ENCODE results near the gene PCDHGA6. TPM values are rescaled to one million over a fixed set of nuclear protein-coding genes. Genes with fewer than 3 reads are reported as not detected.

PCDHGA6 gene
- total RNA-seq, 1 donor from 2014 or later, result 3.9 TPM

DNA sequence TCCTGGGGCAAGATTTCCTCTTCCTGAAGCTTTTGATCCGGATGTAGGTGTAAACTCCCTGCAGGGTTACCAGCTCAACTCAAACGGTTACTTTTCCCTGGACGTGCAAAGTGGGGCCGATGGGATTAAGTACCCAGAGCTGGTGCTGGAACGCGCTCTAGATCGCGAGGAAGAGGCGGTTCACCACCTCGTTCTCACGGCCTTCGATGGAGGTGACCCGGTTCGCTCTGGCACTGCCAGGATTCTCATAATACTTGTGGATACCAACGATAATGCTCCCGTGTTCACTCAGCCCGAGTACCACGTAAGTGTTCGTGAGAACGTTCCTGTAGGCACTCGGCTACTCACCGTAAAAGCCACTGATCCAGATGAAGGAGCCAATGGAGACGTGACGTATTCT lies 18.1 kb upstream of the PCDHGA6 start:
- H3K27ac Mint-ChIP-seq (ENCODE audit: unreplicated experiment), result no peak overlapping the region
- DNase-seq (ENCODE audit: low spot score), result no peak
- peaks cover 27% of the 10 kb centered on the region for H3K9me3 Mint-ChIP-seq (ENCODE audit: unreplicated experiment)
- H3K27me3 Mint-ChIP-seq (ENCODE audit: unreplicated experiment), result peaks cover 5% of the 10 kb centered on the region
- TF ChIP-seq, protein P1, sequence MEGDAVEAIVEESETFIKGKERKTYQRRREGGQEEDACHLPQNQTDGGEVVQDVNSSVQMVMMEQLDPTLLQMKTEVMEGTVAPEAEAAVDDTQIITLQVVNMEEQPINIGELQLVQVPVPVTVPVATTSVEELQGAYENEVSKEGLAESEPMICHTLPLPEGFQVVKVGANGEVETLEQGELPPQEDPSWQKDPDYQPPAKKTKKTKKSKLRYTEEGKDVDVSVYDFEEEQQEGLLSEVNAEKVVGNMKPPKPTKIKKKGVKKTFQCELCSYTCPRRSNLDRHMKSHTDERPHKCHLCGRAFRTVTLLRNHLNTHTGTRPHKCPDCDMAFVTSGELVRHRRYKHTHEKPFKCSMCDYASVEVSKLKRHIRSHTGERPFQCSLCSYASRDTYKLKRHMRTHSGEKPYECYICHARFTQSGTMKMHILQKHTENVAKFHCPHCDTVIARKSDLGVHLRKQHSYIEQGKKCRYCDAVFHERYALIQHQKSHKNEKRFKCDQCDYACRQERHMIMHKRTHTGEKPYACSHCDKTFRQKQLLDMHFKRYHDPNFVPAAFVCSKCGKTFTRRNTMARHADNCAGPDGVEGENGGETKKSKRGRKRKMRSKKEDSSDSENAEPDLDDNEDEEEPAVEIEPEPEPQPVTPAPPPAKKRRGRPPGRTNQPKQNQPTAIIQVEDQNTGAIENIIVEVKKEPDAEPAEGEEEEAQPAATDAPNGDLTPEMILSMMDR (IDR thresholded peaks at IDR 0.05; ENCODE audit: unreplicated experiment), result no peak
- peak overlapping the region; percentile 51 for H3K4me3 Mint-ChIP-seq (ENCODE audit: unreplicated experiment)
- H3K4me1 Mint-ChIP-seq (ENCODE audit: unreplicated experiment), result peaks cover 13% of the 10 kb centered on the region
- peaks cover 47% of the 10 kb centered on the region for H3K36me3 Mint-ChIP-seq (ENCODE audit: low read depth, unreplicated experiment)

- peaks cover 15% of the 10 kb centered on the region for H3K4me1 Mint-ChIP-seq (ENCODE audit: unreplicated experiment)
- peaks cover 32% of the 10 kb centered on the region for H3K9me3 Mint-ChIP-seq (ENCODE audit: unreplicated experiment)
- no peak overlapping the region for H3K27ac Mint-ChIP-seq (ENCODE audit: unreplicated experiment)
- TF ChIP-seq, protein P1 (IDR thresholded peaks at IDR 0.05; ENCODE audit: unreplicated experiment), result no peak
- no peak for DNase-seq (ENCODE audit: low spot score)
- H3K27me3 Mint-ChIP-seq (ENCODE audit: unreplicated experiment), result peaks cover 8% of the 10 kb centered on the region
- H3K36me3 Mint-ChIP-seq (ENCODE audit: low read depth, unreplicated experiment), result peaks cover 52% of the 10 kb centered on the region
- peak overlapping the region; percentile 47 for H3K4me3 Mint-ChIP-seq (ENCODE audit: unreplicated experiment)
These were observed 17.6 kb upstream of the PCDHGA6 start for GRCh38 chr5:141356133-141356532.

- no peak for DNase-seq (ENCODE audit: low spot score)
- Mint-ChIP-seq H3K9me3 (ENCODE audit: unreplicated experiment) (peaks cover 35% of the 10 kb centered on the region), H3K36me3 (ENCODE audit: low read depth, unreplicated experiment) (peaks cover 55% of the 10 kb centered on the region), H3K4me3 (ENCODE audit: unreplicated experiment) (no peak overlapping the region), H3K4me1 (ENCODE audit: unreplicated experiment) (peaks cover 15% of the 10 kb centered on the region), H3K27ac (ENCODE audit: unreplicated experiment) (no peak overlapping the region), H3K27me3 (ENCODE audit: unreplicated experiment) (peaks cover 10% of the 10 kb centered on the region)
- TF ChIP-seq, protein P1 (IDR thresholded peaks at IDR 0.05; ENCODE audit: unreplicated experiment), result no peak
These were observed 16.7 kb upstream of the PCDHGA6 start for GRCh38 chr5:141356950-141357349.

- Mint-ChIP-seq H3K27ac (ENCODE audit: unreplicated experiment) (peak within 1 kb of the TSS; percentile 95), H3K9me3 (ENCODE audit: unreplicated experiment) (peaks cover 44% of the 10 kb centered on the region), H3K4me3 (ENCODE audit: unreplicated experiment) (peak within 1 kb of the TSS; percentile 70), H3K27me3 (ENCODE audit: unreplicated experiment) (peaks cover 15% of the 10 kb centered on the region), H3K36me3 (ENCODE audit: low read depth, unreplicated experiment) (peaks cover 67% of the 10 kb centered on the region), H3K4me1 (ENCODE audit: unreplicated experiment) (peaks cover 23% of the 10 kb centered on the region)
- DNase-seq (ENCODE audit: low spot score), result peak; percentile 26
- TF ChIP-seq, protein P1 (IDR thresholded peaks at IDR 0.05; ENCODE audit: unreplicated experiment), result peak; percentile 63
These were observed 13.8 kb upstream of the PCDHGA6 start, which contains the start of gene PCDHGB2 for GRCh38 chr5:141359790-141360426. PCDHGB2 (plus strand) TSS chr5:141359994; CDS start chr5:141360136, 142 bp downstream.

GRCh38 chr5:141360685-141361084 lies 13.0 kb upstream of the PCDHGA6 start:
- peak overlapping the region; percentile 67 for H3K27ac Mint-ChIP-seq (ENCODE audit: unreplicated experiment)
- peaks cover 51% of the 10 kb centered on the region for H3K9me3 Mint-ChIP-seq (ENCODE audit: unreplicated experiment)
- peaks cover 18% of the 10 kb centered on the region for H3K27me3 Mint-ChIP-seq (ENCODE audit: unreplicated experiment)
- no peak for DNase-seq (ENCODE audit: low spot score)
- H3K4me3 Mint-ChIP-seq (ENCODE audit: unreplicated experiment), result peak overlapping the region; percentile 70
- peaks cover 68% of the 10 kb centered on the region for H3K36me3 Mint-ChIP-seq (ENCODE audit: low read depth, unreplicated experiment)
- TF ChIP-seq, protein P1 (IDR thresholded peaks at IDR 0.05; ENCODE audit: unreplicated experiment), result no peak
- H3K4me1 Mint-ChIP-seq (ENCODE audit: unreplicated experiment), result peaks cover 23% of the 10 kb centered on the region
